Parathyroid adenoma (tissue), 2 donors: ENCODE data around the gene MLXIP.

Experiments
- H2AFZ ChIP-seq: fragments of 300-600 bp; sonication (generic); one replicate; pipeline ENCODE4 v1.7.0; 2017; ENCODE audit warnings: antibody characterized with exemption, mild to moderate bottlenecking
- H3K27ac ChIP-seq: fragments of 300-600 bp; sonication (generic); one replicate; pipeline ENCODE4 v1.7.0; 2017
- H3K27me3 ChIP-seq: fragments of 300-600 bp; sonication (generic); one replicate; pipeline ENCODE4 v1.7.0; 2017; ENCODE audit warnings: low read length; ENCODE audit not compliant: control insufficient read depth, insufficient read depth
- H3K36me3 ChIP-seq: fragments of 300-600 bp; sonication (generic); one replicate; pipeline ENCODE4 v1.7.0; 2017; ENCODE audit warnings: low read length; ENCODE audit not compliant: control insufficient read depth, insufficient read depth
- H3K4me1 ChIP-seq: fragments of 300-600 bp; sonication (generic); one replicate; pipeline ENCODE4 v1.7.0; 2017; ENCODE audit warnings: control low read depth
- H3K4me2 ChIP-seq: fragments of 300-600 bp; sonication (generic); one replicate; pipeline ENCODE4 v1.7.0; 2017; ENCODE audit warnings: low read length
- H3K4me3 ChIP-seq: fragments of 300-600 bp; sonication (generic); one replicate; pipeline ENCODE4 v1.7.0; 2017; ENCODE audit warnings: low read depth, low read length
- H3K79me2 ChIP-seq: fragments of 300-600 bp; sonication (generic); one replicate; pipeline ENCODE4 v1.7.0; 2017; ENCODE audit warnings: control low read depth
- H3K9ac ChIP-seq: fragments of 300-600 bp; sonication (generic); one replicate; pipeline ENCODE4 v1.7.0; 2017; ENCODE audit warnings: mild to moderate bottlenecking
- H3K9me3 ChIP-seq: fragments of 300-600 bp; sonication (generic); one replicate; pipeline ENCODE4 v1.7.0; 2017; ENCODE audit warnings: low read length; ENCODE audit not compliant: control insufficient read depth
- CTCF ChIP-seq: fragments of 300-600 bp; sonication (generic); IDR thresholded peaks from one replicate; pipeline ENCODE4 v1.7.0; 2017; ENCODE audit warnings: antibody characterized with exemption, mild to moderate bottlenecking
- donor health status: primary hyperparathyroidism.

The MLXIP gene

GRCh38 chr12:122139266-122139665 lies 60.7 kb downstream of the MLXIP start:
- peaks cover 2% of the 10 kb centered on the region for H3K79me2 ChIP-seq
- H3K27me3 ChIP-seq: no peaks in the 10 kb centered on the region
- no peak overlapping the region for H3K4me2 ChIP-seq
- no peak overlapping the region for H3K27ac ChIP-seq
- H3K9me3 ChIP-seq: no peaks in the 10 kb centered on the region
- no peak overlapping the region for H3K9ac ChIP-seq
- no peak overlapping the region for H2AFZ ChIP-seq
- H3K4me1 ChIP-seq: peaks cover 9% of the 10 kb centered on the region
- H3K4me3 ChIP-seq: no peak overlapping the region
- TF ChIP-seq CTCF: no peak
- H3K36me3 ChIP-seq: no peaks in the 10 kb centered on the region

GRCh38 chr12:122139941-122140340 lies 61.4 kb downstream of the MLXIP start:
- H3K9me3 ChIP-seq: no peaks in the 10 kb centered on the region
- H3K4me2 ChIP-seq: no peak overlapping the region
- no peak overlapping the region for H2AFZ ChIP-seq
- H3K36me3 ChIP-seq: no peaks in the 10 kb centered on the region
- H3K27ac ChIP-seq: no peak overlapping the region
- H3K4me1 ChIP-seq: peaks cover 9% of the 10 kb centered on the region
- H3K79me2 ChIP-seq: peaks cover 2% of the 10 kb centered on the region
- no peak overlapping the region for H3K4me3 ChIP-seq
- no peak overlapping the region for H3K9ac ChIP-seq
- no peaks in the 10 kb centered on the region for H3K27me3 ChIP-seq
- no peak for TF ChIP-seq CTCF

GRCh38 chr12:122140467-122141257 lies 62.1 kb downstream of the MLXIP start:
- H3K36me3 ChIP-seq: no peaks in the 10 kb centered on the region
- peaks cover 2% of the 10 kb centered on the region for H3K79me2 ChIP-seq
- H3K27me3 ChIP-seq: no peaks in the 10 kb centered on the region
- H2AFZ ChIP-seq: no peak overlapping the region
- no peaks in the 10 kb centered on the region for H3K9me3 ChIP-seq
- H3K4me1 ChIP-seq: peaks cover 9% of the 10 kb centered on the region
- H3K9ac ChIP-seq: no peak overlapping the region
- no peak overlapping the region for H3K4me3 ChIP-seq
- H3K4me2 ChIP-seq: no peak overlapping the region
- TF ChIP-seq CTCF: no peak
- H3K27ac ChIP-seq: no peak overlapping the region

DNA sequence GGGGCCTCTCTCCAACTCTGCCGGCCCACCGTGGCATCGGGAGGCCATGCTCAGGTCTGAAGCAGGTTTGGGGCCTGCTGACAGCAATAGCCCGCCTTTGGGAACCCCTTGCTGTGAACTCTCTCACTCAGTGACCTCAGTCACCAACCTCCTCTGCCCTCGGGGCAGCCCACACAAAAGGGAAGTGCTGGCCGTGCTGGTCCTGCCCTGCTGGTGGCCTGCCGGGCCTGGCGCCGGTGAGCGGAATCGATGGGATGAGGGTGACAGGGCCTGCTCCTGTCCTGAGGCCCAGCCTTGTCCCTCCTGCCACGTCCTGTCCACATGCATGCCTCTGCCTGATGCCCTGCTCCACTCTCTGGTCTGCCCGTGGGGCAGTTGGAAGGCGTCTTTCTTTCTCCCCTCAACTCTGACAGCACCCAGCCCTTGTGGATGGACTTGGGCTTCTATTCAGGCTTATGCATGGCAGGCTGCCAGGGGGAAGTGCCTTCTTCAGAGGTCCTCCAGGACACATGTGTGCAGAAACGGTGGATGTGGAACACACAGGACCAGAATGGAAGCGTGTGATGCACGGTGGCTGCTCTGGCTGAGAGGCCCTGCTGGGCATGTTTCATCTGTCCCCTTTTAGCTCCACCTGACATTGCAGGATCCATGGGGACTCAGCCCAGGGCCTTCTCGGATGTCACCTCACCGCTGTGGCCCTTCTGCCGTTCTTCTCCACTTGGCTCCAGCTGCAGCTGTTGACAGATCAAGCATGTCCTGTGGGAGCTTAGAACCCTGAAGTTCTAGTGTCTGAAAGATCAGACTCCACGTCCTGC lies 63.6 kb downstream of the MLXIP start:
- TF ChIP-seq CTCF: no peak
- no peaks in the 10 kb centered on the region for H3K9me3 ChIP-seq
- peaks cover 9% of the 10 kb centered on the region for H3K4me1 ChIP-seq
- H3K27me3 ChIP-seq: no peaks in the 10 kb centered on the region
- no peak overlapping the region for H3K27ac ChIP-seq
- no peak overlapping the region for H3K4me2 ChIP-seq
- no peaks in the 10 kb centered on the region for H3K36me3 ChIP-seq
- no peak overlapping the region for H3K9ac ChIP-seq
- no peak overlapping the region for H3K4me3 ChIP-seq
- peaks cover 2% of the 10 kb centered on the region for H3K79me2 ChIP-seq
- H2AFZ ChIP-seq: no peak overlapping the region
